ENCODE measurements around the gene IGLL1.
"Not testable (repeated sequence)": the region's sequence is repeated elsewhere in the genome, so short reads cannot be mapped to it uniquely, and the experiment has no call there.

The IGLL1 gene

DNA sequence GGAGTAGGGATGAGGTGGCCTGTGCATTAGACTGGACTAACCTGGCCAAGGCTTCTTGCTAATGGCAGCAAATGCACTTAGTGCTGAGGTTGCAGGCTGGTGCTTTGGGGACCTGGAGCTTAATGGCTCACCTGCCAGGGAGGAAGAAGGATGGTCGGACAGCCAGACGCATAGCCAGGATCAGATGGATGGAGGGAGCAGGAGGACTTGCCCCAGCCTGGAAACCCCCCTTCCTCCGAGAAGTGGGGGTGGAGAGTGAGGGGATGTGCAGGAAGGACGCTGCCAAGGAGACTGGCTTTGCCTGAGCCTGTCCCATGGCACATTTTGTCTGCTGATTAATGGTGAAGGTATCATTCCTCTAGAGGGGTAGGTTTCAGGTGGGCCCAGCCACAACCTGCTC, 17.9 kb downstream of the IGLL1 start:
- DNase-seq (ENCODE audit: low read depth), result no peak

DNA sequence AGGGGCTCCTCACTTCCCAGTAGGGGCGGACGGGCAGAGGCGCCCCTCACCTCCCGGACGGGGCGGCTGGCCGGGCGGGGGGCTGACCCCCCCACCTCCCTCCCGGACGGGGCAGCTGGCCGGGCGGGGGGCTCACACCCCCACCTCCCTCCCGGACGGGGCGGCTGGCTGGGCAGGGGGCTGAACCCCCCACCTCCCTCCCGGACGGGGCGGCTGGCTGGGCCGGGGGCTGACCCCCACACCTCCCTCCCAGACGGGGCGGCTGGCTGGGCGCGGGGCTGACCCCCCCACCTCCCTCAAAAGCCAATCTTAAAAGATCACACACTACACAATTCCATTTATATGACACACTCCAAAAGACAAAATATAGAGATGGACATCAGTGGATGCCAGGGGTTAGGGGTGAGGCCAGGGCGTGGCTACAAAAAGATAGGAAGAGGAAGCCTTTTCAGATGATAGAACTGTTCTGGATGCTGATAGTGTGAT, 19.0 kb downstream of the IGLL1 start:
- DNase-seq (ENCODE audit: low read depth), result not testable (repeated sequence)

DNA sequence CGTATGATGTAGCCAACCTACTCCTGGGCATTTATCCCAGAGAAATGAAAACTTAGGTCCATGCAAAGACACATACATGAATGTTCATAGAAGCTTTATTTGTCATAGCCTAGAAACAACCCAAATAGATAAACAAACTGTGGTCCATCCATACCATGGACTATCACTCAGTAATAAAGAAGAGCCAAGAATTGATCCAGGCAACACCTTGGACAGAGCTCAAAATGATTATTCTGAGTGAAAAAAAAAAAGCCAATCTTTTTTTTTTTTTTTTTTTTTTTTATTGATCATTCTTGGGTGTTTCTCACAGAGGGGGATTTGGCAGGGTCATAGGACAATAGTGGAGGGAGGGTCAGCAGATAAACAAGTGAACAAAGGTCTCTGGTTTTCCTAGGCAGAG, 19.9 kb downstream of the IGLL1 start:
- DNase-seq (ENCODE audit: low read depth), result not testable (repeated sequence)

DNA sequence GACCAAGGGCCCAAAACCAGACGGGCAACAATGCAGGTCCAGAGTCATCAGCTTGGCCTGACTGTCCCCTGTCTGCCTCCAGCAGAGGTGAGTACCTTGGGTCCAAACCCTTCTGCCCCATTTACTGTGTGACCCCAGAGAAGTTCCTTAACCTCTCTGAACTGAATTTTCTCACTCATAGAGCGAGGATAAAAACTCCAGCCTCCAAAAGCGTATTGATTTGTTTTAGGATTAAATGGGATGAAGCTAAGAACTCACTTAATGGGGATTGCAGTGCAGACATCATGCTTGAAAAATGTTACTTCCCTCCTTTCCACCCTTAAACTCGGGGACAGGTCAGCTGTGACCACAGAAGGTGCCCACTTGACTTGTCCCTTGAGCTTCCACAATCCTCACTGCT, 22.6 kb downstream of the IGLL1 start:
- DNase-seq (ENCODE audit: low read depth), result no peak

DNA sequence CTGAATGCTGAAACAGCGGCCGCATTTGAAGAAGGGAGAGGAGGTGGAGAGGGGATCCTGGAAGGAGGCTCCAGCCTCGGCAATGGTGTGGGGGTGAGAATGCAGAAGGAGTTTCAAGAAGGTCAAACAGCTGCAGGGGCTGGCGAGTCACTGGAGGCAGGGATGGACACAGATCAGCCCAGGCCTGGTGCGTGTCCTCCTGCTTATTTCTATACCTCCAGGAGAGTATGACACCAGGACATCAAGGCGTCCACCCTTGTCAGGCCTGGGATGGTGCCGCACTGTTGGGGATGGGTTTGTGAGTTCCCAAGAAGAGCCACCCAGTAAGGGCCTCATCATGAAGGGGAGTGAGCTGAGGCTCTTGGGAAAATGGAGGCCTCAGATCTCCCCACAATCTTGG, 23.1 kb downstream of the IGLL1 start:
- no peak for DNase-seq (ENCODE audit: low read depth)

DNA sequence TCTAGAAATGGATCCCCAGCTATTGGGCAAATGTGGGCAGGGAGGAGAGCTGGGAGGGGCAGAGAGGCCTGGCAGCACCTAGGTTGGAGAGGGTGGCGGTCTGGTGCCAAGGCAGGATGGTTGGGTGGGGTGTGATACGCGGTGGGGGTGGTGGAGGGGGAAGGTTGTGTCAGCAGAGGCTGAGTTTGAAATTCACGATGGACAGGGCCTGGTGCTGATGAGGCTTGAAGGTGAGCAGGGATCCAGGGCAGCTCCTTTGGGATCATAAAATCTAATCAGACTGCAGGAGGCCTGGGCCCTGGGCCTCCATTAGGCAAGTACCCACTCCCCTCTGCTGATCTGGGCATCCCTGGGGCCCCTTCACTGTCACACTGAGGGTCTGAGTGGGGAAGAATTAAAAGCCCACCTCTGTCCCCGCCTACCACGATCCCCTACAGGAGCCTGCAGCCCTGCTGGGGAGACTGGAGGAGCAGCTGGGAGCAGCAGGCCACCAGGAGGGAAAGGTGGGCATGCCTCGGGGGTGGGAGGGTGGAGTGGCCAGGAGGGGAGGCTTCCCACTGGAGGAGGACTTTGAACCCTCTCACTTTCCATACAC, 24.0 kb downstream of the IGLL1 start:
- no peak for DNase-seq (ENCODE audit: low read depth)

DNA sequence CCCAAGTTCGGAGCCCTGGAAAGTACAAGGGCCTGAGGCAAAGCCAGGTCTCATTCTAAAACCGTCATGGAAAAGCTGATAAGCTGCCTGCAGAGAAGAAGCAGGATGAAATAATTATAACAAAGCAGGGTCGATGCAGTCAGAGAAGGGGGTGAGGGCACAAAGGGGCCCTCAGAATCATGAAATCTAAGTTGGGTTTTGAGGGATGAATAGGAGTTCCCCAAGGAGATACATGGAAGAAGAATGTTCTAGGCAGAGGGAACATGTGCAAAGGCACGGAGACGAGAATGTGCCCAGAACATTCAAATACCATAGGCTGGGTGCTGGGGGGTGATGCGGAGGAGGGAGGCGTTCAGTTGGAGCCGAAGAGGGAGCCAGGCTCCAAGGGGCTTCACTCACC, 25.0 kb downstream of the IGLL1 start:
- no peak for DNase-seq (ENCODE audit: low read depth)

DNA sequence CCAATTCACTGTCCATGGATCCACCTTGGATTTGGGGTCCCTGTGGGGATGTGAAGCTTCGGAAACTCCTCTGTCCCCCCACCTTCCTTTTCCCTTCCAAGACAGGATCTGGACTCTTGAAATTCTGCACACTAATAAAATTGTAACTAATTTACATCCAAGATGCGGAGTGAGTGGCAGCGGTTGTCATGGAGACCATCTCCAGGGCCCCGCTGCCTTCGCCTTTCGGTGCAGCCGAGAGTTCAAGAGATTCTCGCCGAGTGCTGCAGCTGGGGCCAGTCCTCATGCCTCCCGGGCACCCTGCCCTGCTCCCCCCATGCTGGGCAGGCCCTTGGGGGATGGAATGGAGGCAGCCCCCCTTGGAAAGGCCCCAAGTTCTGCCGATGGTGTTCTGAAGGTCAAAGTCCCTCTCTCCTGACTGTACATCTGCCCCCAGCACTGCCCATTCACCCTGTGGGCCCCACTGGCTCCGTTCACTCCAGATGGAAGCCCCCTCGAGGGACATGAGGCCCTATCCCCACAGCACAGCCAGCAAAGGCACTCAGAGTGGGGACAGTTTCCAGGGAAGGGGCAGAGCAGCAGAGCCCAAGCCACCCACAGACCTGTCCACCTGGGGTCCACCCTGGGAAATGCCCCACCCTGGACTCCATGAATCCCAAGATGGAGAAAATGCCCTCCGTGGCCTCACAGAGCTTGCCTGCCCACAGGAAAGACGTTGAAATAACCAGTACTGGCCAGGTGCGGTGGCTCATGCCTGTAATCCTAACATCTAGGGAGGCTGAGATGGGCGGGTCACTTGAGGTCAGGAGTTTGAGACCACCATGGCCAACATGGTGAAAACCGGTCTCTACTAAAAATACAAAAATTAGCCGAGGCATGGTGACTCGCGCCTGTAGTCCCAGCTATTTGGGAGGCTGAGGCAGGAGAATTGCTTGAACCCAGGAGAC, 25.9 kb downstream of the IGLL1 start:
- DNase-seq (ENCODE audit: low read depth), result no peak

DNA sequence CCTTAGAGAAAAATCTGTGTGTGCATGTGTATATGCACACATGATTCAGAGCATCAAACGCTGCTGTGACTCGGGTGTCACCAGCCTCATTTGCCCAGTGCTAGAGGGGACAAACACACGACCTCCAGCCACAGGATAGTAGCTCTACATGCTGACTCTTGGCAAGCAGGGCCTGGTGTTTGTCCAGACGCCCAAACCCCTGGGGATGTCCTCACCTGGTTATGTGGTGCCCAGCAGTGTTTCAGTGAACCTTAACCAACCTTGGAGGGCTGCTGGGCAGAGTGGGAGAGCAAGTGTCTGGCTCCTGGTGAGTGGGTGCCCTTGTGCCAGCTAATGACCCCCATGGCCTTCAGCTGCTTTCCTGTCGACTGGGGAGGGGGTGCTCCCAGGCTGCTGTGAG, 26.7 kb downstream of the IGLL1 start:
- DNase-seq (ENCODE audit: low read depth), result no peak

DNA sequence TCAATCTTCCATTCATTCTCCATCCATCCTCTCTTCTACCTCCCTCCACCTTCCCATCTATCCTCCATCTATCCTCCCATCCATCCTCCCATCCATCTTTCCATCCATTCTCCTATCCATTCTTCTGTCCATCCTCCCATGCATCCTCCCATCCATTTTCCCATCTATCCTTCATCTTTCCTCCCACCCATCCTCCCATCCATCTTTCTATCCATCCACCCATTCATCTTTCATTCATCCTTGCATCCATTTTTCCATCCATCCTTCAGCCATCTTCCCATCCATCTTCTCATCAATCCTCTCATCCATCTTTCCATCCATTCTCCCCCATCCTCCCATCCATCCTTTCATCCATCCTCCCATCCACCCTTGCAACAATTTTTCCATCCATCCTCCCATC, 27.5 kb downstream of the IGLL1 start:
- no peak for DNase-seq (ENCODE audit: low read depth)

DNA sequence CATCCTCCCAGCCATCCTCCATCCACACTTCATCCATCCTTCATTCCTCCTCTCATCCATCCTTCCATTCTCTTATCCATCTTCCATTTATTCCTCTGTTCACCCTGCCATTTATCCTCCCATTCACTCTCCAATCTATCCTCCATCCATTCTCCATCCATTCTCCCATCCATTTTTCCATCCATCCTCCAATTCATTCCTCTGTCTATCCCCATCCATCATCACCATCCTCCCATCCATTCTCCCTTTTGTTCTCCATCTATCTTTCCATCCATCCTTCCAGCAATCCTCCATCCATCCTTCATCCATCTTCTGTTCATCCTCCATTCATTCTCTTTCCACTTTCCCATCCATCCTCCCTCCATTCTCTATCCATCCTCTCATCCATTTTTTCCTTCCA, 28.7 kb downstream of the IGLL1 start:
- DNase-seq (ENCODE audit: low read depth), result no peak

DNA sequence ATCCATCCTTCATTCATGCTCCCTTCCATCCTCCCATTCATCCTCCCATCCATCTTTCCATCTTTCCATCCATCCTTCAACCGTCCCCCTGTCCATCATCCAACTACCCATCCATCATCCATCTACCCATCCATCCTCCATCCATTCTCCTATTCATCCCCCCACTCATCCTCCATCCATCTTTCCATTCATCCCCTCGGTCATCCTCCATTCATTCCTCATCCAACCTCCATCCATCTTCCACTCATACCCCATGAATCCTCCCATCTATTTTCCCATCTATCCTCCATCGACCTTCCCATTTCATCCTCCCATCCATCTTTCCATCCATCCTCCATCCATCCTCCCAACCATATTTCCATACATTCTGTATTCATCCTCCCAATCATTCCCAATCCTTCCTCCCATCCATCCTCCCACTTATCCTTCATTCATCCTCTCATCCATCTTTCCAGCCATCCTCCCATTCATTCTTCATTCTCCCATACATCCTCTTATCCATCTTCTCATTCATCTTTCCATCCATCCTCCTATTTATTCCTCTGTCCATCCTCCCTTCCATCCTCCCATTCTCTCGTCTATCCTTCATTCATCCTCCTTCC, 29.9 kb downstream of the IGLL1 start:
- no peak for DNase-seq (ENCODE audit: low read depth)

DNA sequence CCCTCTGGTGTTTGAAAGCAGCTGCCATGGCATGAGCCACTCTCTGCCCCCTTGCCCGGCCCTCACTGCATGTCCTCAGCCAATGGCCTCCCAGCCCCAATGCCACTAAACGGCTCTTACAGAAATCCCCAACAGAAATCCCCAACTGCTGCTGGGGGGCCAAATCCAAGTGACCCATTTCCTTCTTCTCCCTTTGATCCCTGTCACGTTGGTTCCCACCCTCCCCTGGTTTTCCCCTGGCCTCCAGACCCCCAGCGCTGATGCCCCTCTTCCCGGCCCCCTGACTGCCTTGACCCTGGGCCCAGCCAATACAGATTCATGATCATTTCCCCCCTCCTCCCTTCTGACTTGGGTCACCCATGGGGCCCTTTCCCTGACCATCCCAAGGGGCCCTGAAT, 30.9 kb downstream of the IGLL1 start:
- no peak for DNase-seq (ENCODE audit: low read depth)

DNA sequence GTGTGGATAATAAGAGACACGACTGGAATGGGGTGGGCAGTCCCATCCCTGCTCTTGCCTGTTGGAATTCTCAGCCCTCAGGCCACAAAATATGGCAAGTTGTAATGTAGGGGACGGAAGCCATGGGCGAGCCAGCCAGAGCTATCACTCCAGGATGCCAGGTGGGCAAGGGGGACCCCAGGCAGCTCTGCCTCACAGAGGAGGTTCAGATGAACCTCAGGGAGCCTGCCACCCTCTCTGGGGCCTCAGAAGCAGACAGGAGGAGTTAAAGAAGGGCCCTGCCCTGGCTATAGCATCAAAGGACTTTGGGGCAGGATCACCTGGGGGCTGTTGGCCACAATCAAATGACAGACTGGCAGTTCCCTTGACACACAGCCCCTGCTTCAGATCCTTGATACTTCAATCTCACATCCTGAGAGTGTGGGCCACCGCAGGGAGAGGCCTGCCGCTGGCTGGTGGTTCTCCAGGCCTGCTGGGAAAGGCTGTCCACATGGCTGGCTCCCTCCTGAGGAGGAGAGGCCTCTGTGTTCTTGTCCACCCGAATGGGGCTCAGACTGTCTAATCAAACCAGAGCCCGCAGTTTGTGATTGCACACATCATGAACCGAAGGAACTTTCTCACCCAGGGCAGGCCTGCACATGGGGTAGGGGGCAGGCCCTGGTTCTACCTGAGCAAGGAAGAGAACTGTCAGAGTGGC, 31.4 kb downstream of the IGLL1 start:
- no peak for DNase-seq (ENCODE audit: low read depth)

DNA sequence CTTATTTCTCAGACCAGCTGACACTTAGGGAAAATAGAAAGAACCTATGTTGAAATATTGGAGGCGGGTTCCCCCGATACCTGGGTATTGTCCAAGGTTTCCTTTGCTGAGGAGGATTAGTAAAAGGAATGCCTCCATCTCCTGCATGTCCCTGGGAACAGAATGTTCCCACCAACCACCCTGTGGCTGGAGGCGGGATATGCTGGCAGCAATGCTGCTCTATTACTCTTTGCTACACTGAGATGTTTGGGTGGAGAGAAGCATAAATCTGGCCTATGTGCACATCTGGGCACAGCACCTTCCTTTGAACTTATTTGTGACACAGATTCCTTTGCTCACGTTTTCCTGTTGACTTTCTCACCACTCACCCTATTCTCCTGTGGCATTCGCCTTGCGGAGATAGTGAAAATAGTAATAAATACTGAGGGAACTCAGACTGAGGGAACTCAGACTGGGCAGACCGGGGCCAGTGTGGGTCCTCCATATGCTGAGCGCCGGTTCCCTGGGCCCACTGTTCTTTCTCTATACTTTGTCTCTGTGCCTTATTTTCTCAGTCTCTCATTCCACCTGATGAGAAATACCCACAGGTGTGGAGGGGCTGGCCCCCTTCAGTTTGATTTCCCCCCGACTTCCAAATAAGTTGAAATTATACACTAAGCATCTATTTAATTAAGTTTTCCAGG, 32.1 kb downstream of the IGLL1 start:
- no peak for DNase-seq (ENCODE audit: low read depth)

DNA sequence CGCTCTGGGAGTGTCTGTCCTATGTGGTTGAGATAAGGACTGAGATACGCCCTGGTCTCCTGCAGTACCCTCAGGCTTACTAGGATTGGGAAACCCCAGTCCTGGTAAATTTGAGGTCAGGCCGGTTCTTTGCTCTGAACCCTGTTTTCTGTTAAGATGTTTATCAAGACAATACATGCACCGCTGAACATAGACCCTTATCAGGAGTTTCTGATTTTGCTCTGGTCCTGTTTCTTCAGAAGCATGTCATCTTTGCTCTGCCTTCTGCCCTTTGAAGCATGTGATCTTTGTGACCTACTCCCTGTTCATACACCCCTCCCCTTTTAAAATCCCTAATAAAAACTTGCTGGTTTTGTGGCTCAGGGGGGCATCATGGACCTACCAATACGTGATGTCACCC, 32.7 kb downstream of the IGLL1 start:
- DNase-seq (ENCODE audit: low read depth), result not testable (repeated sequence)

DNA sequence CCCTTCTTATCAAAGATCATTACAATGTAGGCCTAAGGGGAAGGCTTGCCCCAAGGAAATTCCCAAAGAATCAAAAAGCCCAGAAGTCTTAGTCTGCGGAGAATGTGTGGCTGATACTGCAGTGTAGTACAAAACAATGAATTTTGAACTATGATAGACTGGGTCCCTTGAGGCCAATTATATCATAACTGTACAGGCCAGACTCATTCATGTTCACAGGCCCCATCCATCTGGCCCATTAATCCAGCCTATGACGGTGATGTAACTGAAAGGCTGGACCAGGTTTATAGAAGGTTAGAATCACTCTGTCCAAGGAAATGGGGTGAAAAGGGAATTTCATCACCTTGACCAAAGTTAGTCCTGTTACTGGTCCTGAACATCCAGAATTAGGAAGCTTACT, 35.2 kb downstream of the IGLL1 start:
- no peak for DNase-seq (ENCODE audit: low read depth)

DNA sequence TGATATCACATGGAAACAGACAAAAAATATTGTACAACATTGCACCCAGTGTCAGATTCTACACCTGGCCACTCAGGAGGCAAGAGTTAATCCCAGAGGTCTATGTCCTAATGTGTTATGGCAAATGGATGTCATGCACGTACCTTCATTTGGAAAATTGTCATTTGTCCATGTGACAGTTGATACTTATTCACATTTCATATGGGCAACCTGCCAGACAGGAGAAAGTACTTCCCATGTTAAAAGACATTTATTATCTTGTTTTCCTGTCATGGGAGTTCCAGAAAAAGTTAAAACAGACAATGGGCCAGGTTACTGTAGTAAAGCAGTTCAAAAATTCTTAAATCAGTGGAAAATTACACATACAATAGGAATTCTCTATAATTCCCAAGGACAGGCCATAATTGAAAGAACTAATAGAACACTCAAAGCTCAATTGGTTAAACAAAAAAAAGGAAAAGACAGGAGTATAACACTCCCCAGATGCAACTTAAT, 36.5 kb downstream of the IGLL1 start:
- DNase-seq (ENCODE audit: low read depth), result not testable (repeated sequence)

DNA sequence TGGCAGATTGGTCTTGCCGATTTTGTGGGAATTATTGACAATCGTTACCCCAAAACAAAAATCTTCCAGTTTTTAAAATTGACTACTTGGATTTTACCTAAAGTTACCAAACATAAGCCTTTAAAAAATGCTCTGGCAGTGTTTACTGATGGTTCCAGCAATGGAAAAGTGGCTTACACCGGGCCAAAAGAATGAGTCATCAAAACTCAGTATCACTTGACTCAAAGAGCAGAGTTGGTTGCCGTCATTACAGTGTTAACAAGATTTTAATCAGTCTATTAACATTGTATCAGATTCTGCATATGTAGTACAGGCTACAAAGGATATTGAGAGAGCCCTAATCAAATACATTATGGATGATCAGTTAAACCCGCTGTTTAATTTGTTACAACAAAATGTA, 37.2 kb downstream of the IGLL1 start:
- peak; percentile 41 for DNase-seq (ENCODE audit: low read depth)

DNA sequence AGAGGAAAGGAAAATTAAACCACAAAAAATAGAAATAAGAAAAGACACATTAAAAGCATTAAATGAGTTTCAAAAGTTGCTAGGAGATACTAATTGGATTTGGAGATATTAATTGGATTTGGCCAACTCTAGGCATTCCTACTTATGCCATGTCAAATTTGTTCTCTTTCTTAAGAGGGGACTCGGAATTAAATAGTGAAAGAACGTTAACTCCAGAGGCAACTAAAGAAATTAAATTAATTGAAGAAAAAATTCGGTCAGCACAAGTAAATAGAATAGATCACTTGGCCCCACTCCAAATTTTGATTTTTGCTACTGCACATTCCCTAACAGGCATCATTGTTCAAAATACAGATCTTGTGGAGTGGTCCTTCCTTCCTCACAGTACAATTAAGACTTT, 37.7 kb downstream of the IGLL1 start:
- not testable (repeated sequence) for DNase-seq (ENCODE audit: low read depth)

DNA sequence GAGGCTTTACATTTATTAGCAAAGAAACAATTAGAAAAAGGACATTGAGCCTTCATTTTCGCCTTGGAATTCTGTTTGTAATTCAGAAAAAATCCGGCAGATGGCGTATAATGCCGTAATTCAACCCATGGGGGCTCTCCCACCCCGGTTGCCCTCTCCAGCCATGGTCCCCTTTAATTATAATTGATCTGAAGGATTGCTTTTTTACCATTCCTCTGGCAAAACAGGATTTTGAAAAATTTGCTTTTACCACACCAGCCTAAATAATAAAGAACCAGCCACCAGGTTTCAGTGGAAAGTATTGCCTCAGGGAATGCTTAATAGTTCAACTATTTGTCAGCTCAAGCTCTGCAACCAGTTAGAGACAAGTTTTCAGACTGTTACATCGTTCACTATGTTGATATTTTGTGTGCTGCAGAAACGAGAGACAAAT, 38.2 kb downstream of the IGLL1 start:
- peak; percentile 33 for DNase-seq (ENCODE audit: low read depth)

DNA sequence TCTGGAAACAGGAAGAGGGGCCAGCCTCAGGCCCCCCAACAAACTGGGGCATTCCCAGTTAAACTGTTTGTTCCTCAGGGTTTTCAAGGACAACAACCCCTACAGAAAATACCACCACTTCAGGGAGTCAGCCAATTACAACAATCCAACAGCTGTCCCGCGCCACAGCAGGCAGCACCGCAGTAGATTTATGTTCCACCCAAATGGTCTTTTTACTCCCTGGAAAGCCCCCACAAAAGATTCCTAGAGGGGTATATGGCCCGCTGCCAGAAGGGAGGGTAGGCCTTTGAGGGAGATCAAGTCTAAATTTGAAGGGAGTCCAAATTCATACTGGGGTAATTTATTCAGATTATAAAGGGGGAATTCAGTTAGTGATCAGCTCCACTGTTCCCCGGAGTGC, 39.3 kb downstream of the IGLL1 start:
- not testable (repeated sequence) for DNase-seq (ENCODE audit: low read depth)

Measured in ELR (cell line).